K562 (cell line): Measurements from ENCODE around the gene ZSCAN12. TPM values are rescaled to one million over a fixed set of nuclear protein-coding genes. Genes with fewer than 3 reads are reported as not detected.
A peak's percentile ranks its signal among the peaks of the same experiment; 100 is the strongest.

Experiments used
- ARHGAP35 ChIP-seq: fragments of 450-650 bp; IDR thresholded peaks from 2 replicates; pipeline ENCODE4 v1.6.1; 2018; ENCODE audit not compliant: partially characterized antibody
- ASH1L ChIP-seq: fragments of 450-650 bp; IDR thresholded peaks from 2 replicates; pipeline ENCODE4 v1.6.1; 2018; ENCODE audit warnings: borderline replicate concordance, mild to moderate bottlenecking, low read depth; ENCODE audit not compliant: partially characterized antibody
- COPS2 ChIP-seq: fragments of 450-650 bp; conservative IDR thresholded peaks from 2 replicates; pipeline ENCODE4 v1.6.1; 2016; ENCODE audit warnings: mild to moderate bottlenecking, moderate library complexity
- ETV5 ChIP-seq: sonication (generic); formaldehyde crosslinking; IDR thresholded peaks from 2 replicates; pipeline ENCODE4 v1.4.0; 2020; ENCODE audit warnings: low read depth, mild to moderate bottlenecking, missing genetic modification reagents
- EWSR1 ChIP-seq: fragments of 450-650 bp; IDR thresholded peaks from 2 replicates; pipeline ENCODE4 v1.6.1; 2018; ENCODE audit warnings: borderline replicate concordance, mild to moderate bottlenecking, low read depth, moderate library complexity; ENCODE audit not compliant: partially characterized antibody
- FOXK2 ChIP-seq, 2 experiments: fragments of 450-650 bp; IDR thresholded peaks in 1 of 2; conservative IDR thresholded peaks in 1 of 2; 2 replicates each; pipeline ENCODE4 v1.6.1; 2016; ENCODE audit warnings: low read depth in 2 of 2, mild to moderate bottlenecking in 1 of 2
- GTF2A2 ChIP-seq: IDR thresholded peaks from 2 replicates; pipeline ENCODE4 v1.6.1; 2016; ENCODE audit warnings: mild to moderate bottlenecking, missing genetic modification characterization, missing compliant biosample characterization
- HDAC3 ChIP-seq: fragments of 450-650 bp; IDR thresholded peaks from 2 replicates; pipeline ENCODE4 v1.6.1; 2018; ENCODE audit warnings: borderline replicate concordance, mild to moderate bottlenecking, moderate library complexity; ENCODE audit not compliant: partially characterized antibody
- KLF6 ChIP-seq: fragments of 250-450 bp; sonication (Bioruptor Pico); IDR thresholded peaks from 2 replicates; pipeline ENCODE4 v1.4.0; 2020; ENCODE audit warnings: mild to moderate bottlenecking, moderate library complexity, borderline replicate concordance
- LEF1 ChIP-seq: fragments of 450-650 bp; IDR thresholded peaks from 2 replicates; pipeline ENCODE4 v1.6.1; 2016; ENCODE audit warnings: mild to moderate bottlenecking
- MBD2 ChIP-seq: sonication (generic); IDR thresholded peaks from 2 replicates; pipeline ENCODE4 v1.6.1; 2016; ENCODE audit warnings: low read depth, borderline replicate concordance
- MTA3 ChIP-seq: fragments of 450-650 bp; formaldehyde crosslinking; IDR thresholded peaks from 2 replicates; pipeline ENCODE4 v1.6.1; 2017; ENCODE audit warnings: mild to moderate bottlenecking, borderline replicate concordance
- NR2F6 ChIP-seq: fragments of 450-650 bp; formaldehyde crosslinking; IDR thresholded peaks from 2 replicates; pipeline ENCODE4 v1.4.0; 2020; ENCODE audit warnings: mild to moderate bottlenecking
- RFX1 ChIP-seq: fragments of 450-650 bp; IDR thresholded peaks from 2 replicates; pipeline ENCODE4 v1.6.1; 2016; ENCODE audit warnings: mild to moderate bottlenecking, moderate library complexity
- SMARCA4 ChIP-seq: fragments of 450-650 bp; IDR thresholded peaks from 2 replicates; pipeline ENCODE4 v1.6.1; 2016
- TAF7 ChIP-seq: fragments of 450-650 bp; IDR thresholded peaks from 2 replicates; pipeline ENCODE4 v1.6.1; 2016; ENCODE audit warnings: missing genetic modification characterization, missing compliant biosample characterization
- TCF7 ChIP-seq: sonication (generic); IDR thresholded peaks from 2 replicates; pipeline ENCODE4 v1.6.1; 2016; ENCODE audit warnings: antibody characterized with exemption, borderline replicate concordance
- U2AF1 ChIP-seq: fragments of 200-400 bp; formaldehyde crosslinking; optimal IDR thresholded peaks from 2 replicates; pipeline ENCODE3; 2017; ENCODE audit warnings: mild to moderate bottlenecking, low read depth, low read length, moderate library complexity
- ZNF232 ChIP-seq: sonication (generic); formaldehyde crosslinking; IDR thresholded peaks from 2 replicates; pipeline ENCODE4 v1.8.0; 2022; ENCODE audit warnings: mild to moderate bottlenecking, missing genetic modification reagents
- ZNF263 ChIP-seq: sonication (generic); formaldehyde crosslinking; IDR thresholded peaks from 2 replicates; pipeline ENCODE4 v1.8.0; 2022; ENCODE audit warnings: mild to moderate bottlenecking, missing genetic modification reagents, borderline replicate concordance
- ZNF274 ChIP-seq: IDR thresholded peaks from 2 replicates; pipeline ENCODE4 v1.6.1; 2011; ENCODE audit warnings: low read depth, mild to moderate bottlenecking, low read length, moderate library complexity, borderline replicate concordance
- ZNF436 ChIP-seq: fragments of 250-450, 450-650 bp; sonication (Bioruptor Pico); formaldehyde crosslinking; IDR thresholded peaks from 2 replicates; pipeline ENCODE4 v1.7.0; 2020; ENCODE audit warnings: mild to moderate bottlenecking
- ZNF589 ChIP-seq: fragments of 200-800 bp; sonication (Bioruptor generic); IDR thresholded peaks from 2 replicates; pipeline ENCODE4 v1.6.1; 2016; ENCODE audit warnings: low read depth, missing genetic modification characterization, missing compliant biosample characterization
- polyA plus RNA-seq, 8 experiments: library from polyadenylated mRNA; depleted of rRNA in 4 of 8; stranded (reverse) in 5 of 8; unstranded in 3 of 8; fragments of >200 nt; fragmentation: Nextera tagmentation in 2 of 8; fragmentation: Illumina TruSeq in 1 of 8; extraction: Ambion mirVana in 2 of 8; extraction: Trizol in 1 of 8; gene quantifications; 2 replicates each; pipeline versions ENCODE4 v1.2.1 to v1.2.3, GENCODE V29; 2011 to 2014; ENCODE audit warnings: inconsistent platforms in 1 of 8, missing spikeins in 1 of 8
- total RNA-seq, 7 experiments: library from RNA; depleted of rRNA in 6 of 7; stranded (reverse); fragments of >200 nt in 6 of 7; fragmentation: Illumina TruSeq in 2 of 7; extraction: Trizol in 2 of 7; gene quantifications; 2 replicates each; pipeline versions ENCODE4 v1.2.1 to v1.2.3, GENCODE V29; 2011 to 2021; ENCODE audit warnings: low replicate concordance in 1 of 7
- TF ChIP-seq, protein P1 (sequence below): sonication (generic); formaldehyde crosslinking; IDR thresholded peaks from 2 replicates; pipeline ENCODE4 v1.9.0; 2022; ENCODE audit warnings: mild to moderate bottlenecking, missing genetic modification reagents
- TF ChIP-seq, protein P2 (sequence below): fragments of 250-450 bp; sonication (Bioruptor Pico); IDR thresholded peaks from 2 replicates; pipeline ENCODE4 v1.5.0; 2020; ENCODE audit warnings: mild to moderate bottlenecking, borderline replicate concordance
- TF ChIP-seq, protein P3 (sequence below): fragments of 450-650 bp; formaldehyde crosslinking; IDR thresholded peaks from 2 replicates; pipeline ENCODE4 v1.4.0; 2020; ENCODE audit warnings: mild to moderate bottlenecking, moderate library complexity

ZSCAN12 gene
- total and polyA plus RNA-seq, 9 of the 15 experiments (the other 6 are each of a cell fraction or from before 2014, with no cell fraction given), result 2.5 to 19.6 (median 12.5) TPM

DNA sequence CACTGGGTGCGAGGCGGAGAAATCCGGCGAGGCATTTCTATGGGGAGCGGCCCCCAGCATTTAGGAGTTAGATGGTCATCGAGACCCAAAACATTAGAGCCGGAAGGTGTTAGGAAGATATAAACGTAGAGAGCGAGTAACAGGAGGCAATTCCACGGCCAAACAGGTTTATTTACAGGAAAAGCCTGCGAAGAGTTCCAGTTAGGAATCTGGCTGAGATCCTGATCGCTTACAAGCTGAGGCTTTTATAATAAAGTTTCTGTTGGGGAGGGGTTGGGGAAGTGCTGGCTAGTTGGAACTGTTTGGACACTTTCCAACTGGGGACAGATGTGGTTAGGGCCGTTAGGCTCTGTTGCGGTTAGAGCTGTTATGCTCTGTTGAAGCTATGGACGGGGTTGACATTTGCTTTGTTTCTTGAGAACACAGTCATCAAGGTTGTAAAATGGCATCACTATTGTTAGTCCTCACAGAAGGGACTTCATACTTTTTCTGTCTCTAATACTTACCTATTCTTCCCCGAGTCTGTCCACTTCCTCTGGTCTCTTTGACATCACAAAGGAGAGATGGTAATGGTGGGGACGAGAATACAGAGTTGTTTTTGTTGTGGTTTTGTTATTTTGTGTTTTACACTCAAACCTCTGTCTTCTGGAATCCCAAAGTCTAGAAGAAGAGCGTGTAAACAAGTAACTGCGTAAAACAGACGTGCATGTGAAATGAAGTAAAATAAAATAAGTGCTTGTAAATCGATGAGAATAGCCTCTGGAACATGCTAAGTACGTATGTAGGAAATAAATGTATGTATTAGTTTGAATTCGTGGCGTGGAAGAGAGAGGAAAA lies 63.0 kb downstream of the ZSCAN12 start (continued):
- TF ChIP-seq, protein P1, sequence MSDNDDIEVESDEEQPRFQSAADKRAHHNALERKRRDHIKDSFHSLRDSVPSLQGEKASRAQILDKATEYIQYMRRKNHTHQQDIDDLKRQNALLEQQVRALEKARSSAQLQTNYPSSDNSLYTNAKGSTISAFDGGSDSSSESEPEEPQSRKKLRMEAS, result no peak
- TF ChIP-seq COPS2 (no peak), SMARCA4 (peak; percentile 36; the same call in 1 of the 2 replicates), ETV5 (CRISPR knock-in tag) (no peak; the same call in 1 of the 2 replicates), TAF7 (tag) (peak; percentile 70), HDAC3 (peak; percentile 60), ZNF274 (no peak), LEF1 (0 out of 2 replicates have a peak, but pooled peaks have one; percentile 47), U2AF1 (no peak), MTA3 (peak; percentile 74; the same call in 1 of the 2 replicates), FOXK2 (conservative IDR thresholded peaks at IDR 0.05 in 1 of 2, IDR thresholded peaks at IDR 0.05 in 1 of 2; ENCODE audit: low read depth in 2 of 2) (peak; percentile 61 to 84; a peak in 3 of 4 replicates), GTF2A2 (tag) (0 out of 2 replicates have a peak, but pooled peaks have one; percentile 61), ZNF232 (no peak), ZNF263 (CRISPR knock-in tag) (no peak), NR2F6 (CRISPR knock-in tag) (peak; percentile 88), ASH1L (no peak), ARHGAP35 (no peak), TCF7 (no peak), RFX1 (0 out of 2 replicates have a peak, but pooled peaks have one; percentile 6), KLF6 (peak; percentile 97; the same call in 1 of the 2 replicates), MBD2 (peak; percentile 15; the same call in 1 of the 2 replicates), ZNF436 (0 out of 2 replicates have a peak, but pooled peaks have one; percentile 8), EWSR1 (no peak), ZNF589 (peak; percentile 92; the same call in 1 of the 2 replicates)
- TF ChIP-seq, protein P2, sequence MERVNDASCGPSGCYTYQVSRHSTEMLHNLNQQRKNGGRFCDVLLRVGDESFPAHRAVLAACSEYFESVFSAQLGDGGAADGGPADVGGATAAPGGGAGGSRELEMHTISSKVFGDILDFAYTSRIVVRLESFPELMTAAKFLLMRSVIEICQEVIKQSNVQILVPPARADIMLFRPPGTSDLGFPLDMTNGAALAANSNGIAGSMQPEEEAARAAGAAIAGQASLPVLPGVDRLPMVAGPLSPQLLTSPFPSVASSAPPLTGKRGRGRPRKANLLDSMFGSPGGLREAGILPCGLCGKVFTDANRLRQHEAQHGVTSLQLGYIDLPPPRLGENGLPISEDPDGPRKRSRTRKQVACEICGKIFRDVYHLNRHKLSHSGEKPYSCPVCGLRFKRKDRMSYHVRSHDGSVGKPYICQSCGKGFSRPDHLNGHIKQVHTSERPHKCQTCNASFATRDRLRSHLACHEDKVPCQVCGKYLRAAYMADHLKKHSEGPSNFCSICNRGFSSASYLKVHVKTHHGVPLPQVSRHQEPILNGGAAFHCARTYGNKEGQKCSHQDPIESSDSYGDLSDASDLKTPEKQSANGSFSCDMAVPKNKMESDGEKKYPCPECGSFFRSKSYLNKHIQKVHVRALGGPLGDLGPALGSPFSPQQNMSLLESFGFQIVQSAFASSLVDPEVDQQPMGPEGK (CRISPR knock-in tag), result peak; percentile 72
- TF ChIP-seq, protein P3, sequence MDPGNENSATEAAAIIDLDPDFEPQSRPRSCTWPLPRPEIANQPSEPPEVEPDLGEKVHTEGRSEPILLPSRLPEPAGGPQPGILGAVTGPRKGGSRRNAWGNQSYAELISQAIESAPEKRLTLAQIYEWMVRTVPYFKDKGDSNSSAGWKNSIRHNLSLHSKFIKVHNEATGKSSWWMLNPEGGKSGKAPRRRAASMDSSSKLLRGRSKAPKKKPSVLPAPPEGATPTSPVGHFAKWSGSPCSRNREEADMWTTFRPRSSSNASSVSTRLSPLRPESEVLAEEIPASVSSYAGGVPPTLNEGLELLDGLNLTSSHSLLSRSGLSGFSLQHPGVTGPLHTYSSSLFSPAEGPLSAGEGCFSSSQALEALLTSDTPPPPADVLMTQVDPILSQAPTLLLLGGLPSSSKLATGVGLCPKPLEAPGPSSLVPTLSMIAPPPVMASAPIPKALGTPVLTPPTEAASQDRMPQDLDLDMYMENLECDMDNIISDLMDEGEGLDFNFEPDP (CRISPR knock-in tag), result no peak; the same call in 1 of the 2 replicates
